ENCODE data around the gene PCDH9.

- TF ChIP-seq CTCF (IDR thresholded peaks at IDR 0.05) (no peak), POLR2A (IDR thresholded peaks at IDR 0.05) (no peak)
Measured at GRCh38 chr13:66328476-66328875, 901.7 kb downstream of the PCDH9 start.
